GM18508 (cell line): ENCODE measurements around the gene IFFO2.

Experiments
- ATAC-seq: cut with Tn5 transposase; IDR thresholded peaks from one replicate; pipeline ENCODE4 v1.9.1; 2021; ENCODE audit warnings: moderate number of reproducible peaks; ENCODE audit not compliant: insufficient read depth, unreplicated experiment

IFFO2 gene

GRCh38 chr1:18939398-18940302, 16.8 kb downstream of the IFFO2 start:
- ATAC-seq = no peak

- ATAC-seq = no peak
Observed at GRCh38 chr1:18938707-18939070, 17.8 kb downstream of the IFFO2 start.

DNA sequence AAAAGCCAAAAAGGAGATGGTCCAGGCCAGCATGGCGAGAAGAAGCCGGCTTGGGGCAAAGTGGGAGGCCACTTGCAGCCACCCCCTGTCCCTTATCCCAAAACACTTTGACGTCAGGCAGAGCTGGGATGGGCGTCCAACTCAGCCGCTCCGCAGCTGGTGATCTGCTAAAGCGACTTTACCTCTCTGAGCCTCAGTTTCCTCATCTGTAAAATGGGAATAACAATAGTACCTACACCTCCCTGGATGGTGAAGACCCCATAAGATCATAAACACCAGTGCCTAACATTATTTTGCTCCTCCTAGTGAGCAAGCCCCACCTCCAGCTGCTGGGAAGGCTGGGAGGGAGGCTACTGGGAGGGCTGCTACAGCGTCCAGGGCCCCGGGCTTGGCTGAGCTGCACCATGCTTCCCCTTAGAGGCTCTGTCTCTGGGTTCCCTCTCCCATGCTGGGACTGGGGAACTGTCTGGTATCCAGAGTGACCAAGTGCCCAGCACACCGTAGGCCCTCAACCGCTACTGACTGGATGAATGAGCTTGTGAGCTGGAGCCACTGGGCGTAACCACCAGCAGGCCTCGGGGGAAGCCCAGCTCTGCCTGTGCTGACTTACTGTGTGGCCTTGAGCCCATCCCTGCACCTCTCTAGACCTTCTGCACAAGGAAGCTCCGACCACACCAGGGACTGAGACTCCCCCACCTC, 18.3 kb downstream of the IFFO2 start:
- ATAC-seq = no peak

- ATAC-seq = no peak
Observed at GRCh38 chr1:18937539-18937938, 18.9 kb downstream of the IFFO2 start.

GRCh38 chr1:18936814-18937481, 19.5 kb downstream of the IFFO2 start:
- ATAC-seq = no peak

GRCh38 chr1:18936471-18936813, 20.0 kb downstream of the IFFO2 start:
- no peak for ATAC-seq

GRCh38 chr1:18934205-18935000, 22.1 kb downstream of the IFFO2 start:
- ATAC-seq = no peak

- no peak for ATAC-seq
Observed at GRCh38 chr1:18932879-18933278, 23.6 kb downstream of the IFFO2 start.

GRCh38 chr1:18932387-18932786, 24.1 kb downstream of the IFFO2 start:
- no peak for ATAC-seq

DNA sequence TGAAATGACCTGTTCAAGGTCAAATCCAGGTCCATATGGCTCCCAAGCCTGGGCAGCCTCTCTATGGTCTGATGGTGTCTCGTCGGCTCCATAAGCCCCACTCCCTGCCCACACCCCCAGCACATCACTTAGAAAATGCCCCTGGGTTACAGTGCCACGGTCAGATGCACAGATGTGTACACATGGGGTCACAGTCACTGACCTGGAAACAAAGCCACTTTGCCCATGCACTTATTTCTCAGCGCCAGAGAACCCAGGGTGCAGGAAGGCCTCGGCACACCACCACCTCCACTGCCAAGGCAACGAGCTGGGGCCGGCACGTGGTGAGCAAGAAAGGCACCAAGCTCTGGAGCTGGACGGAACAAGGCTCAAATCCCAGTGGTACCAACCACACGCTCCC, 24.7 kb downstream of the IFFO2 start:
- ATAC-seq = no peak

DNA sequence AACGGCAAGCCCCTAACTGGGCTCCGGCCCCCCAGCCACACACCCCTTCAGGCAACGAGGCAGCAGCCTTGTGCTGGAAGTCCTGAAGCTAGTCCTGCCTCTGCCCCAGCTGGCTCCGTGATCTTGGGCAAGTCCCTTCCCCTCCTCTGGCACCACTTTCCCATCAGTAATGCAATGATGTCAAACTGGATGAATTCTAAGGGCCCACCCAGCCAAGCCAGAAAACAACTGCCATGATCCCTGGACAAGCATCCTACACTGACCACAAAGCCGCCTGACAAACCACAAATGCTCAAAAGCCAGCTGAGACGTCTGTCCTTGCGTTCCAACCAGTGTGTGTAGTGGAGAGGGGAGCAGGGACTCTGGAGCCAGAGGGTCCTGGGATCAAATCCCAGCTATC, 26.8 kb downstream of the IFFO2 start:
- ATAC-seq = no peak

DNA sequence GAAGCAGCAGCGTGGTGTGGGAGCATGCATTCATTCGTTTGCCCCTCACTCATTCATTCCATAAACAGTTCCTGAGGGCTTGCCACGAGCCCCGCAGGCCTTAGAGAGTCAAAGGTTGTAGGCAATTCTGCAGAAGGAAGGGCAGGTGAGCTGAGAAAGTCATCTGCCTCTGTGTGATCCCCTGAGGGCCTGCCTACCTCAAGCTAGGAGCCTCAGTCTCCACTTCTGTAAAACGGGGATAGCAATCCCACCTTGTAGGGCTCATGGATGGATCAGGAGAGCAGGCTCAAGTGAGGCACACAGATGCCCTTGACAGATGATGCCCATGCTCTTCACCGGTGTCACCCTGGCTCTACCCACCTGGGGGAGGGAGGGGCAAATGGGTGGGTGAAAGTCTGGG, 27.5 kb downstream of the IFFO2 start:
- ATAC-seq = no peak

GRCh38 chr1:18928406-18928805, 28.1 kb downstream of the IFFO2 start:
- no peak for ATAC-seq

DNA sequence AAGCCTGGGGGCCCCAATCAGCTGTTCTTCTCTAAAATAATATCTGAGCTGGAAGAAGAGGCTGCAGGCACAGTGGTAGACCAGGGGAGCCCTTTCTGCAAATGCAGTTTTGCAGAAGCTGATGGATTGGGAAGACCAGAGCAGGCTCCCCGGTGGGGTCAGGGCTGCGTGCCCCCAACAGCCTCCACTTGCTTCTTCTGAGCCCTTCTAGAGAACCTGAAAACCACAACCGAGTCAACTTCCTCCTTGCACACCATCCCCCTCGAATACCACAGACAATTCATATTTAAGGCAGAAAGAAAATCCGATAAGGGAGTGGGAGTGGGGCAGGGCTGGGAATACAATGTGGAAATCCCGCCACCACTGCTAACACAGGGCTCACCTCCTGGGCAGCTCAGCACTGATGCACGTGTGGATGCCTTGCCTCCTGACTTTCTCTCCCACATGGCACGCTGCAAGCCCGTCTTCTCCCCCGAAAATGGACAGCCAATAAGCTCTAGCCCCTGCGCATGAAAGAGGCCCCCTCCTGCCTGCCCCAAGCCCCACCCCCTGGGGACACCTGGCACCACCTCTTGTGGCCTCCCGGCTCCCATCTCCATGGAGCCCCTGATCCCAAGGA, 28.7 kb downstream of the IFFO2 start:
- no peak for ATAC-seq

GRCh38 chr1:18927082-18927653, 29.3 kb downstream of the IFFO2 start:
- ATAC-seq = no peak

- peak; percentile 31 for ATAC-seq
Observed at GRCh38 chr1:18926315-18927081, 30.0 kb downstream of the IFFO2 start.

DNA sequence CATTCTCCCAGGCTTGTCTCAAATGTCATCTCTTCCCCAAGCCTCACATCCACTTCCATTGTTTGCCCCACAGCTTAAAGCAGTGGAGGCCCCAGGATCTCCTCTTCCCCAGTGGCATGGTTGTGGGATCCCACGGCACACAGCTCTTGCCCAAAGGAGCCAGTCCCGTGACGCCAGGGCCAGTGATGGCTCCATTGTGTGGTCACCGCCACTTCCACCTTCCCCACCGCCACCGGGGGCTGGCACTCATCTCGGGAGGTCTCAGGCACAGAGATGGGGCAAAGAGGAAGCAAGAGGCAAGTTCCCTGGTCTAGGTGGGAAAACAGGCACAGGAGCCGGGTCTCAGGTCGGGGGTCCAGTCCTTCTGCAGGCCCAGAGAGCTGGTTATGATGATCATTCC, 31.2 kb downstream of the IFFO2 start:
- no peak for ATAC-seq

GRCh38 chr1:18924221-18924691, 32.2 kb downstream of the IFFO2 start:
- ATAC-seq = no peak

- ATAC-seq = no peak
Observed at GRCh38 chr1:18923756-18924211, 32.7 kb downstream of the IFFO2 start.
